GM13976 (cell line): ENCODE data around the gene MAS1.

Experiments used
- DNase-seq: peaks from one replicate; pipeline ENCODE4 v3.0.0; 2012; ENCODE audit warnings: low spot score
- CTCF ChIP-seq: IDR thresholded peaks from 2 replicates; pipeline ENCODE4 v1.5.1; 2012; ENCODE audit warnings: borderline replicate concordance, mild to moderate bottlenecking; ENCODE audit not compliant: insufficient read depth; ENCODE audit errors: extremely low read depth, missing control alignments, control extremely low read depth
- in situ Hi-C: fragments of 300-500 bp; cut with MboI; formaldehyde crosslinking; loops from one replicate; pipeline ENCODE4 v1.12.0; 2022; ENCODE audit warnings: low sequenced_read_pairs, mixed read lengths, inconsistent platforms; ENCODE audit not compliant: unreplicated experiment

Gene MAS1

GRCh38 chr6:159933077-159933476, 42.3 kb downstream of the MAS1 start:
- in situ Hi-C loops, result no loop called here
- DNase-seq, result no peak
- no peak for TF ChIP-seq CTCF

GRCh38 chr6:159934181-159934580, 43.4 kb downstream of the MAS1 start:
- no peak for DNase-seq
- in situ Hi-C loops, result no loop called here
- no peak for TF ChIP-seq CTCF

GRCh38 chr6:159935065-159935464, 44.3 kb downstream of the MAS1 start:
- in situ Hi-C loops, result no loop called here
- TF ChIP-seq CTCF, result no peak
- DNase-seq, result no peak

- no peak for DNase-seq
- no peak for TF ChIP-seq CTCF
- in situ Hi-C loops, result no loop called here
Observed at GRCh38 chr6:159935633-159936032, 44.8 kb downstream of the MAS1 start.

GRCh38 chr6:159939591-159940016, 48.8 kb downstream of the MAS1 start:
- TF ChIP-seq CTCF, result no peak
- in situ Hi-C loops, result no loop called here
- DNase-seq, result no peak
